HEK293 (cell line): ENCODE measurements around the gene GNAS.

Experiments used
- CTCF ChIA-PET: fragments of 350-600 bp; formaldehyde crosslinking; extraction: SDS; loops from one replicate; lab custom pipeline; 2021; ENCODE audit warnings: antibody characterized with exemption; lab: Yijun Ruan, JAX
- POLR2A ChIA-PET: fragments of 300-600 bp; formaldehyde crosslinking; extraction: SDS; loops from one replicate; lab custom pipeline; 2020; ENCODE audit warnings: antibody characterized with exemption, inconsistent platforms; lab: Yijun Ruan, JAX
- H3K27ac ChIP-seq: fragments of 200-500 bp; sonication (Bioruptor generic); 2 replicates; pipeline ENCODE4 v1.5.1; 2014; ENCODE audit warnings: low read depth, low read length, control low read depth, inconsistent platforms; ENCODE audit errors: extremely low read depth
- H3K36me3 ChIP-seq, 2 experiments: fragments of 200-500 bp in 1 of 2; sonication (Bioruptor generic) in 1 of 2; 1 replicate in 1 of 2; 2 replicates in 1 of 2; pipeline ENCODE4 v1.5.1; 2014 to 2017; ENCODE audit warnings: inconsistent platforms in 2 of 2, low read length in 2 of 2; ENCODE audit not compliant: control insufficient read depth in 2 of 2, insufficient read depth in 1 of 2
- H3K4me1 ChIP-seq: fragments of 200-500 bp; sonication (Bioruptor generic); 2 replicates; pipeline ENCODE4 v1.5.1; 2014; ENCODE audit warnings: mild to moderate bottlenecking, low read length, inconsistent platforms; ENCODE audit not compliant: control insufficient read depth, insufficient read depth
- H3K4me3 ChIP-seq: 2 replicates; pipeline ENCODE4 v1.5.1; 2011; ENCODE audit warnings: low read depth, mild to moderate bottlenecking, control low read depth, low read length, moderate library complexity
- H3K9me3 ChIP-seq: fragments of 200-500 bp; sonication (Bioruptor generic); 2 replicates; pipeline ENCODE4 v1.5.1; 2014; ENCODE audit warnings: low read depth, low read length, inconsistent platforms; ENCODE audit not compliant: control insufficient read depth, insufficient read depth
- CTCF ChIP-seq: fragments of 450-650 bp; formaldehyde crosslinking; IDR thresholded peaks from 2 replicates; pipeline ENCODE4 v1.5.1; 2016; ENCODE audit warnings: missing biosample characterization, missing genetic modification characterization
- ELK4 ChIP-seq: IDR thresholded peaks from 2 replicates; pipeline ENCODE4 v1.6.1; 2011; ENCODE audit warnings: mild to moderate bottlenecking, low read depth, low read length, borderline replicate concordance
- GLIS1 ChIP-seq: fragments of 450-650 bp; formaldehyde crosslinking; IDR thresholded peaks from 2 replicates; pipeline ENCODE4 v1.5.1; 2016; ENCODE audit warnings: missing biosample characterization, missing genetic modification characterization
- KLF8 ChIP-seq: fragments of 450-650 bp; formaldehyde crosslinking; IDR thresholded peaks from 2 replicates; pipeline ENCODE4 v1.5.1; 2016; ENCODE audit warnings: missing biosample characterization, missing genetic modification characterization
- PATZ1 ChIP-seq: fragments of 450-650 bp; formaldehyde crosslinking; IDR thresholded peaks from 2 replicates; pipeline ENCODE4 v1.5.1; 2016; ENCODE audit warnings: missing biosample characterization, missing genetic modification characterization
- PRDM4 ChIP-seq: fragments of 450-650 bp; formaldehyde crosslinking; IDR thresholded peaks from 2 replicates; pipeline ENCODE4 v1.5.1; 2017; ENCODE audit warnings: missing biosample characterization, missing genetic modification characterization
- ZFP3 ChIP-seq: fragments of 450-650 bp; formaldehyde crosslinking; IDR thresholded peaks from 2 replicates; pipeline ENCODE4 v1.5.1; 2016; ENCODE audit warnings: low read depth, missing biosample characterization, missing genetic modification characterization
- ZNF132 ChIP-seq: fragments of 450-650 bp; formaldehyde crosslinking; IDR thresholded peaks from 2 replicates; pipeline ENCODE4 v1.5.1; 2017; ENCODE audit warnings: missing biosample characterization, missing genetic modification characterization, borderline replicate concordance
- ZNF157 ChIP-seq: fragments of 450-650 bp; formaldehyde crosslinking; IDR thresholded peaks from 2 replicates; pipeline ENCODE4 v1.5.1; 2016; ENCODE audit warnings: missing biosample characterization, missing genetic modification characterization
- ZNF248 ChIP-seq: fragments of 450-650 bp; formaldehyde crosslinking; IDR thresholded peaks from 2 replicates; pipeline ENCODE4 v1.5.1; 2017; ENCODE audit warnings: missing biosample characterization, missing genetic modification characterization
- ZNF335 ChIP-seq: fragments of 450-650 bp; formaldehyde crosslinking; conservative IDR thresholded peaks from 2 replicates; pipeline ENCODE4 v1.5.1; 2016; ENCODE audit warnings: missing biosample characterization, missing genetic modification characterization
- ZNF426 ChIP-seq: fragments of 450-650 bp; formaldehyde crosslinking; IDR thresholded peaks from 2 replicates; pipeline ENCODE4 v1.5.1; 2017; ENCODE audit warnings: missing biosample characterization, missing genetic modification characterization, mild to moderate bottlenecking, inconsistent platforms, moderate library complexity
- ZNF701 ChIP-seq: fragments of 450-650 bp; formaldehyde crosslinking; IDR thresholded peaks from 2 replicates; pipeline ENCODE4 v1.5.1; 2016; ENCODE audit warnings: missing biosample characterization, missing genetic modification characterization
- TF ChIP-seq, protein P1 (sequence below): fragments of 450-650 bp; formaldehyde crosslinking; IDR thresholded peaks from 2 replicates; pipeline ENCODE4 v1.5.1; 2017; ENCODE audit warnings: missing biosample characterization, missing genetic modification characterization
- TF ChIP-seq, protein P2 (sequence below): fragments of 450-650 bp; formaldehyde crosslinking; IDR thresholded peaks from 2 replicates; pipeline ENCODE4 v1.5.1; 2016; ENCODE audit warnings: missing biosample characterization, missing genetic modification characterization
- TF ChIP-seq, protein P3 (sequence below): fragments of 450-650 bp; formaldehyde crosslinking; IDR thresholded peaks from 2 replicates; pipeline ENCODE4 v1.5.1; 2017; ENCODE audit warnings: missing biosample characterization, mild to moderate bottlenecking, missing genetic modification characterization, moderate library complexity
- TF ChIP-seq, protein P4 (sequence below): fragments of 450-650 bp; formaldehyde crosslinking; IDR thresholded peaks from 2 replicates; pipeline ENCODE4 v1.5.1; 2016; ENCODE audit warnings: missing biosample characterization, missing genetic modification characterization

The GNAS gene

GRCh38 chr20:58930496-58930895 lies 78.0 kb downstream of the GNAS start:
- no peak overlapping the region for H3K27ac ChIP-seq
- H3K4me1 ChIP-seq = no peaks in the 10 kb centered on the region
- no peak overlapping the region for H3K4me3 ChIP-seq
- TF ChIP-seq ZNF701 (tag by site-specific recombination) = no peak
- TF ChIP-seq, protein P1, sequence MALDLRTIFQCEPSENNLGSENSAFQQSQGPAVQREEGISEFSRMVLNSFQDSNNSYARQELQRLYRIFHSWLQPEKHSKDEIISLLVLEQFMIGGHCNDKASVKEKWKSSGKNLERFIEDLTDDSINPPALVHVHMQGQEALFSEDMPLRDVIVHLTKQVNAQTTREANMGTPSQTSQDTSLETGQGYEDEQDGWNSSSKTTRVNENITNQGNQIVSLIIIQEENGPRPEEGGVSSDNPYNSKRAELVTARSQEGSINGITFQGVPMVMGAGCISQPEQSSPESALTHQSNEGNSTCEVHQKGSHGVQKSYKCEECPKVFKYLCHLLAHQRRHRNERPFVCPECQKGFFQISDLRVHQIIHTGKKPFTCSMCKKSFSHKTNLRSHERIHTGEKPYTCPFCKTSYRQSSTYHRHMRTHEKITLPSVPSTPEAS (tag by site-specific recombination) = peak; percentile 51; the same call in 1 of the 2 replicates
- H3K36me3 ChIP-seq = no peaks in the 10 kb centered on the region
- POLR2A ChIA-PET = no interaction called here
- CTCF ChIA-PET = interaction anchor here (0.6 kb wide), 1 partner anchor 38 kb away, joined by 4 read pairs; no protein-coding TSS in a partner anchor
- H3K9me3 ChIP-seq = no peaks in the 10 kb centered on the region

DNA sequence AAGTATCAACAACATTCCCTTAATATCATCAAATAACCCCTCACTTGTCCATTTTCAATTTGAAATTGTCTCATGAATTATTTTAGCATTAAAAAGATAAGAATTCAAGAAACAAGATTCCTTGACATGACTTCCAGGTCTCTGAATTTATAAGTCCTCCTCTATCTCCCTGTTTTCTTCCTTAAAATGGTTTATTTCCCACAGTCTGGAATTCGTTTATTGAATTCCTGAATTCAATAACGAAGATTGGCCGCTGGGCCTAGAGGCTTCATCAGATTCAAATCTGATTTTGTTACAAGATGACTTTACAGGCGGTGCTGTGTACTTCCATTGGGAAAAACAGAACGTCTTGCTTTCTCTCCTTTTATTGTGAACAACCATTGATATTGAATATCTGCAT lies 79.7 kb downstream of the GNAS start:
- H3K4me3 ChIP-seq = no peak overlapping the region
- TF ChIP-seq, protein P2, sequence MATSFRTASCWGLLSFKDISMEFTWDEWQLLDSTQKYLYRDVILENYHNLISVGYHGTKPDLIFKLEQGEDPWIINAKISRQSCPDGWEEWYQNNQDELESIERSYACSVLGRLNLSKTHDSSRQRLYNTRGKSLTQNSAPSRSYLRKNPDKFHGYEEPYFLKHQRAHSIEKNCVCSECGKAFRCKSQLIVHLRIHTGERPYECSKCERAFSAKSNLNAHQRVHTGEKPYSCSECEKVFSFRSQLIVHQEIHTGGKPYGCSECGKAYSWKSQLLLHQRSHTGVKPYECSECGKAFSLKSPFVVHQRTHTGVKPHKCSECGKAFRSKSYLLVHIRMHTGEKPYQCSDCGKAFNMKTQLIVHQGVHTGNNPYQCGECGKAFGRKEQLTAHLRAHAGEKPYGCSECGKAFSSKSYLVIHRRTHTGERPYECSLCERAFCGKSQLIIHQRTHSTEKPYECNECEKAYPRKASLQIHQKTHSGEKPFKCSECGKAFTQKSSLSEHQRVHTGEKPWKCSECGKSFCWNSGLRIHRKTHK = no peak
- TF ChIP-seq ZNF426 (tag by site-specific recombination) (no peak), ZNF157 (tag by site-specific recombination) (no peak), GLIS1 (tag by site-specific recombination) (no peak), ZNF248 (no peak), ZNF335 (tag by site-specific recombination) (no peak), PRDM4 (tag by site-specific recombination) (no peak), KLF8 (tag by site-specific recombination) (no peak), CTCF (tag by site-specific recombination) (no peak), PATZ1 (tag by site-specific recombination) (no peak), ZNF132 (tag by site-specific recombination) (no peak), ELK4 (no peak), ZFP3 (tag by site-specific recombination) (no peak)
- TF ChIP-seq, protein P3, sequence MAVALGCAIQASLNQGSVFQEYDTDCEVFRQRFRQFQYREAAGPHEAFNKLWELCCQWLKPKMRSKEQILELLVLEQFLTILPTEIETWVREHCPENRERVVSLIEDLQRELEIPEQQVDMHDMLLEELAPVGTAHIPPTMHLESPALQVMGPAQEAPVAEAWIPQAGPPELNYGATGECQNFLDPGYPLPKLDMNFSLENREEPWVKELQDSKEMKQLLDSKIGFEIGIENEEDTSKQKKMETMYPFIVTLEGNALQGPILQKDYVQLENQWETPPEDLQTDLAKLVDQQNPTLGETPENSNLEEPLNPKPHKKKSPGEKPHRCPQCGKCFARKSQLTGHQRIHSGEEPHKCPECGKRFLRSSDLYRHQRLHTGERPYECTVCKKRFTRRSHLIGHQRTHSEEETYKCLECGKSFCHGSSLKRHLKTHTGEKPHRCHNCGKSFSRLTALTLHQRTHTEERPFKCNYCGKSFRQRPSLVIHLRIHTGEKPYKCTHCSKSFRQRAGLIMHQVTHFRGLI = no peak
- TF ChIP-seq, protein P4, sequence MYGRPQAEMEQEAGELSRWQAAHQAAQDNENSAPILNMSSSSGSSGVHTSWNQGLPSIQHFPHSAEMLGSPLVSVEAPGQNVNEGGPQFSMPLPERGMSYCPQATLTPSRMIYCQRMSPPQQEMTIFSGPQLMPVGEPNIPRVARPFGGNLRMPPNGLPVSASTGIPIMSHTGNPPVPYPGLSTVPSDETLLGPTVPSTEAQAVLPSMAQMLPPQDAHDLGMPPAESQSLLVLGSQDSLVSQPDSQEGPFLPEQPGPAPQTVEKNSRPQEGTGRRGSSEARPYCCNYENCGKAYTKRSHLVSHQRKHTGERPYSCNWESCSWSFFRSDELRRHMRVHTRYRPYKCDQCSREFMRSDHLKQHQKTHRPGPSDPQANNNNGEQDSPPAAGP (tag by site-specific recombination) = no peak
- H3K27ac ChIP-seq = no peak overlapping the region
- no peaks in the 10 kb centered on the region for H3K9me3 ChIP-seq
- ChIA-PET POLR2A (no interaction called here), CTCF (no interaction called here)
- no peaks in the 10 kb centered on the region for H3K4me1 ChIP-seq
- H3K36me3 ChIP-seq = no peaks in the 10 kb centered on the region
